Tibial artery (tissue), 4 donors: Measurements from ENCODE around the gene ERICH6.

ENCODE experiments used
- DNase-seq, 2 donors: peaks; one replicate each; pipeline ENCODE4 v3.0.0-alpha.2; 2019
- H3K27ac ChIP-seq, 2 donors: fragments of 200-600 bp; sonication (generic) in 1 of 2; 1 replicate in 1 of 2; 2 replicates in 1 of 2; pipeline ENCODE4 v1.5.1; 2018 to 2019; ENCODE audit warnings: mild to moderate bottlenecking in 1 of 2
- H3K27me3 ChIP-seq, 2 donors: fragments of 200-600 bp; sonication (generic) in 1 of 2; one replicate each; pipeline versions ENCODE4 v1.5.1 to v1.6.0; 2016 to 2019
- H3K36me3 ChIP-seq, 3 donors: fragments of 200-600 bp; sonication (generic) in 2 of 3; one replicate each; pipeline ENCODE4 v1.5.1; 2016 to 2019; ENCODE audit warnings: mild to moderate bottlenecking in 2 of 3
- H3K4me1 ChIP-seq, 4 donors: fragments of 200-600 bp; sonication (generic) in 2 of 4; 1 replicate in 3 of 4; 2 replicates in 1 of 4; pipeline ENCODE4 v1.5.1; 2016 to 2019
- H3K4me3 ChIP-seq, 2 donors: fragments of 200-600 bp; sonication (generic) in 1 of 2; 1 replicate in 1 of 2; 2 replicates in 1 of 2; pipeline ENCODE4 v1.5.1; 2018 to 2019; ENCODE audit warnings: mild to moderate bottlenecking in 2 of 2
- H3K9me3 ChIP-seq, 3 donors: fragments of 200-600 bp; sonication (generic) in 1 of 3; one replicate each; pipeline ENCODE4 v1.5.1; 2016 to 2019
- CTCF ChIP-seq, 2 experiments: fragments of 200-600 bp in 1 of 2; fragments of 450-650 bp in 1 of 2; IDR thresholded peaks; one replicate each; pipeline ENCODE4 v1.5.1; 2017 to 2019; ENCODE audit warnings: antibody characterized with exemption in 2 of 2, mild to moderate bottlenecking in 1 of 2, moderate library complexity in 1 of 2
- intact Hi-C: fragments of 100-400 bp; cut with DNase I; formaldehyde crosslinking; loops from one replicate; pipeline ENCODE4 v1.15.0; 2023; ENCODE audit warnings: low total_unique reads

ERICH6 gene

GRCh38 chr3:150610785-150611184 is 92.9 kb downstream of the ERICH6 start:
- Histone ChIP-seq H3K27ac (no peak overlapping the region), H3K9me3 (no peaks in the 10 kb centered on the region), H3K27me3 (no peaks in the 10 kb centered on the region), H3K4me1 (peaks cover 0 to 53% (median 16%) of the 10 kb centered on the region in 4 donors), H3K4me3 (no peak overlapping the region), H3K36me3 (peaks cover 0 to 9% (median 8%) of the 10 kb centered on the region in 3 donors)
- no peak for DNase-seq
- intact Hi-C loops, result no loop called here
- TF ChIP-seq CTCF (IDR thresholded peaks at IDR 0.05), result no peak

- Histone ChIP-seq H3K27me3 (no peaks in the 10 kb centered on the region), H3K4me1 (peaks cover 0 to 61% (median 16%) of the 10 kb centered on the region in 4 donors)
Observed at GRCh38 chr3:150609988-150610387, 93.7 kb downstream of the ERICH6 start.

More at GRCh38 chr3:150609988-150610387, 93.7 kb downstream of the ERICH6 start:
- TF ChIP-seq CTCF (IDR thresholded peaks at IDR 0.05), result no peak
- no peak for DNase-seq
- H3K9me3 ChIP-seq, result no peaks in the 10 kb centered on the region
- no peak overlapping the region for H3K27ac ChIP-seq
- intact Hi-C loops, result loop anchor here (10.0 kb wide), 1 partner anchor 55 kb away; no protein-coding TSS in a partner anchor
- H3K4me3 ChIP-seq, result no peak overlapping the region
- H3K36me3 ChIP-seq, result peaks cover 0 to 9% (median 8%) of the 10 kb centered on the region in 3 donors
